Stromal cell of bone marrow (primary cell): Measurements from ENCODE around the gene MEG3.

ENCODE experiments used
- DNase-seq: peaks from one replicate; pipeline ENCODE4 v3.0.0-alpha.2; 2012; ENCODE audit warnings: low read depth

The MEG3 gene

GRCh38 chr14:100896369-100897060, 70.6 kb downstream of the MEG3 start:
- no peak for DNase-seq

DNA sequence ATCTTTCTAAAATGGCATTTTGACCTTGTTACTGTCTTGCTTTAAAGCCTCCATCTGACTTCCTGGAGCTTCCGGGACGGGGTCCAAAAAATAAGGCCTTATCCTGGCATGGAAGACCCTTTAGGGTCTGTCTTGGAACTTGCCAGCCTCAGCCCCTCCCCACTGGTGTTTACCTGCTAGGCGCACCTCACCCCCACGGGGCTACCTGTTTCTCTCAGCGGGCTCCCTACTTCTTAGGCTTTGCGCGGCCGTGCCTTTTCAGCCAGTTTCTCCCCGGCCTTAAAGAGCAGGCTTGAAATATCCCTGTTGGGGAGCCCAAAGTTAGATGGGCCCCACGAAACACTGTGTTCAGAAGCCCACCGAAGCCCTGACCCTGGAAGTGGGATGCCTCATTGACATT, 72.5 kb downstream of the MEG3 start:
- no peak for DNase-seq

DNA sequence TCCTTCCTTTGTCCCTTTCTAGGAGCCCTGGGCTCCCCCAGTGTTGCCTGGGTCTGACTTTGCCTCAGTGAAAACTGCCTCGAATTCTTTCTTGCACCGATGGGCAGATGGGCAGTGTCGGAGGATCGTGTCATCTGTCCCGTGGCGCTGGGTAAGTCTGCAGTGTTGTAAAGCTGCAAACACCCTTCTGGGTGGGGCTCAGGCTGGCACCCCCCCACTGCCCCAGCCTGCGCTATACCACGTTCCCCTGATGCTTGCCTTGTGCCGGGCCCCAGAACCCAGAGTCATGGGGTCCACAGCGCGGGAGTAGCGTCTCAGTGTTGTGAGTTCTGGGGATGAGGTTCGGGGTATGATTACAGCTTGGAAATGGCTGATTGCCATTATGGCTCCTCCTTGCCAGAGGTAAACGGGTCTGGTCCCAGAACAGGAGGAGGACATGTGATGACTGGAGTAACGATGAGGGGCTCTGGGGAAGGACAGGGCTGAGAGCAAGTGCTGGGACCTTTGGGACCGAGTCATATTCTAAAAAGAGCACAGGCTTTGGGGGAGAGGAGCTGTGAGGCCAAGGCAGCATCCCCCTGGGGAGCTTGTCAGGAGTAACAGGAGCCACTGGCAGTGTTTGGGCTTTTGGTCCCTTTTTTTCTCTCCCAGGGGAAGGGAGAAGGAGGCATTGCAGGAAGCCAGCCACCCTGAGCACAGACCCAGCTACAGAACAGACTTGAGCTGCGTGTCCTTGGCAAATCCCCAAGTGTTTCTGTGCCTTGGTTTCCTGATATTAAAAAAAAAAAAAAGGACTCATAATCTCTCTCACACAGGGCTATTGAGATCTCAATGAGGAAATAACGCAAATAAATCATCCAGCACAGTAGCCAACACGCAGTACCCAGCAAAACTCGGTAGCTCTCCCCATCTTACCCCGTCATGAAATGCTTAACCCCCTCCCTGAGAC, 73.3 kb downstream of the MEG3 start:
- no peak for DNase-seq

GRCh38 chr14:100899884-100900771, 74.2 kb downstream of the MEG3 start:
- no peak for DNase-seq

DNA sequence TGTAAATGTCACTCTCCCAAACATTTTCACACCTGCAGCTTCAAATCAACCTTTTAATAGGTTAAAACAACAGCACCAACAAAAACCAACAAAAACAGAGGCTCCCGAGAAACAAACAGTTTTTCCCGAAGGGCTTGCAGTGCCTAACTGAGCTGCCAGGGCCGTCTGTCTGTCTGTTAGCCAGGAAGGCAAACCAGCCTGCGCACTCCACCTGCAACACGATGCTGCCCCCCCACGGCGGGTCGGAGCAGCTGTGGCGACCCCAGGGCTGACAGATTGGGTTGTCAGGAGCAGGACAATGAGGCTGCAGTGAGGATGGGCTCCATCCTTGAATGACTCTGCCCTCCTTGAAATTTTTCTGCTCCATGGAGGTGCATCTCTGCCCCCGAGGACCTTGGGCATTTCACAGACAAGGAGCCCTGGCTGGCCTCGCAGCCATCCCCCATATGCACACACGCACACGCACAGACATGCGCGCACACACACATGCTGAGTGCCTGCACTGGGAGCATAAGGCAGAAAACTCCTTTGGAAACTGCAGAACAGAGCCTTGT, 75.0 kb downstream of the MEG3 start:
- no peak for DNase-seq

GRCh38 chr14:100901391-100902183, 75.7 kb downstream of the MEG3 start:
- DNase-seq, result no peak

DNA sequence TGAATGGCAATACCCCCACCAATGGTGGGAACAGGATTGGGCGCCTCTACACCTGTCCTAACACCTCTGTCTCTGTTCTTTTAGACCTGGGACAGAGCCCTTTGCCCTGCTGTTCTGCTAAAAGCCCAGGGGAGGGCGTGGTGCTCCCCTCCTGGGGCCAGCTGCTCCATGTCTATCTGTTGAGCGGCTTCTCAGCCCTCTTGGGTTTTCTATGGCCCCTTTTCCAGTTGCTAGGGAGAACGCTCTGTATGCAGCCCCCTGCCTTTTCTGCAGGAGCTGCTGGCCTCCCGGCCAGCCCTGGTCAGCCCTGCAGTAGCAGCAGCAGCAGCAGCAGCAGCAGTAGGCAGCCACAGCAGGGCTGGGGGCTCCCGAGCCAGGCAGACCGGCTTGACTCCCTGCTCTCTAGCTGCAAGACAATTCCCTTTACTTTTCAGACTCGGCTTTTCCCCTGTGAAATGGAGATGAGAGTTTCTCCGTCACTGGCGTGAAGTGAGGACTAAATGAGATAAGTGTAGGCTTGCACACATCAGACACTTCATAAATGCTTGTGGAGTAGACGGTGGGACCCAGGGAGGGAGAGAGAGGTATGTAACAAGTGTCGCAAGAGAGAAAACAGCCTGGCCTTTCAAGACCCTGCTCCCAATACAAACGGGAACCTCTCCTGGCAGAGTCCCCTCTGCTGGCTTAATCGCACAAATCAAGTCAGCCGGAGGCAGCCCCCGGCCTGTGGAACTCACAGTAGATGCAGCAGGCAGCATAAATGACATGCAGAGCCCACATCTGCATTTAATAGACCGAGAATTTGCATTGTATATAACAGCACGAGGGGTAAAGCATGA, 76.6 kb downstream of the MEG3 start:
- DNase-seq, result no peak

- no peak for DNase-seq
Observed at GRCh38 chr14:100903134-100903468, 77.2 kb downstream of the MEG3 start.

DNA sequence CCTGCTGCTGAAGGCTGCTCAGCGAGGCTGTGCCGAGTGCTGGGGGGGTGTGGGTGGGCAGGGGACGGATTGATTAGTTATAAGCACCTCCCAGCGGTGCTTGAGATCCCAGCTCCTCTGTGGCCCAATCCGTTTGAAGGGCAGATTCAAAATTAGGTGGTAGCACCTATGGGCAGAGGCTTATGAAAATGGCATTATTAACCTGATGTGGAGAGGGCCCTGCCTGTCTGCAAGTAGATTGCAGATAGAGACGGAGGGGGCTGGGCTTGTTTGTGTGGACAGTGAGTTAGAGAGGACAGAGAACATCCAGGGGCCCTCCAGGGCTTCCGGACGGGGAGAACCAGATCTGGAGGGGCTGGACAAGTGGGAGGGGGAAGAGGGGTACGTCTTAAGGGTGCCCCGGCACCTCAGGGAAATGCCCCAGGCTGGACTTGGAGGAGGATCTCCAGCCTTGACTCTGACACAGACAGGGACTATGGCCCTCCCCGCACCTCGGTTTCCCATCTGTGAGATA, 77.8 kb downstream of the MEG3 start, which contains the start of gene RTL1:
TSS of gene RTL1 (minus strand) at position 51 of the 514 bp plus-strand sequence. CDS start 18,934 bp downstream, outside the sequence.
- DNase-seq, result no peak

GRCh38 chr14:100904307-100905087, 78.6 kb downstream of the MEG3 start:
- no peak for DNase-seq

DNA sequence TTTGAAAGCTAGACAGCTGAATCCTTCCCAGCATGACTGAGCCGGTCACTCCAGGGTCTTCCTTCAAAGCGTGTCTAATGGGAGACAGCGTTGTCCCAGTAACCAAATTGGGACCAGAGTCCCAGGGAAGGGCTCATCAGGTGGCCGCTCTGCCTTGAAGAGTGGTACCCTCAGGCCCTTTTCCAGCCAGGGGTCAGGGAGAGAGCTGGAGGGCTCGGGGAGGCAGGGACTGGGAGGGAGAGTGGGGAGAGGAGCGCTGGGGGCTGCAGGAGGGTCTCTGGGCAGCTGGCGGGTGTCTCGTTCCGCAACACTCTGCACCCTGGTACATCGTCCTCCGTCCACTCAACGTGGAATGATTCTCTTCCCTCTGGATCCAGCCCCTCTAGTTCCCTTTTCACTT, 79.2 kb downstream of the MEG3 start:
- no peak for DNase-seq

- no peak for DNase-seq
Observed at GRCh38 chr14:100906420-100906819, 80.5 kb downstream of the MEG3 start.

GRCh38 chr14:100907240-100907639, 81.3 kb downstream of the MEG3 start:
- DNase-seq, result no peak

DNA sequence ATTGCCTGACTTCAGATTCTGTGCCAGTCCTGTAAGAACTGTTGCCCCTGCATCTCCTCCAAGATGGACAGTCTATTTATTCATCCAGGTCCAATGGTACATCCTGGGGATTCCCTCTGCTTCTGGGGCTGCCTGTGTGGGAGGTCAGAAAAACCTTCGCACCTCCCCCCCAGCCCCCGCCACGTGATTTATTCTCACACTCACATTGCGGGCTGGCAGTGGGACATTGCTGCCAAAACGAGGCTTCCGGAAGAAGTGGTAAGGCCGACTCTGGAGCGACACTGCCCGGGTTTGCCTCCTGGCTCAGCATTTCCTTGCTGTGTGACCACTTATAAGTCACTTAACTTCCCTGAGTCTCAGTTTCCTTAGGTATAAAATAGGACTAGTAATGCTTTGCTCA, 83.5 kb downstream of the MEG3 start:
- no peak for DNase-seq
